Brain microvascular endothelial cell (primary cell): ENCODE measurements around the gene PAX3.

Experiments
- DNase-seq: peaks from one replicate; pipeline ENCODE4 v3.0.0-alpha.2; 2020
- H3K27ac ChIP-seq: fragments of 250-450 bp; sonication (Bioruptor Pico); 2 replicates; pipeline ENCODE4 v1.5.1; 2020; ENCODE audit warnings: mild to moderate bottlenecking, moderate library complexity
- H3K27me3 ChIP-seq: fragments of 250-450 bp; sonication (Bioruptor Pico); replicated peaks from 2 replicates; pipeline ENCODE4 v1.5.1; 2020; ENCODE audit warnings: mild to moderate bottlenecking
- H3K36me3 ChIP-seq: fragments of 250-450 bp; sonication (Bioruptor Pico); replicated peaks from 2 replicates; pipeline ENCODE4 v1.5.1; 2020; ENCODE audit warnings: mild to moderate bottlenecking
- H3K4me3 ChIP-seq: 2 replicates; pipeline ENCODE4 v1.5.1; 2011; ENCODE audit warnings: low read depth, mild to moderate bottlenecking, control low read depth, low read length, moderate library complexity
- in situ Hi-C: cut with HindIII; loops from 2 replicates; pipeline ENCODE4 v1.10.0; 2017; ENCODE audit warnings: low sequenced_read_pairs, low pct_ligation_motif_present
- TF ChIP-seq, protein P1 (sequence below): IDR thresholded peaks from 2 replicates; pipeline ENCODE4 v1.5.1; 2011; ENCODE audit warnings: low read depth, mild to moderate bottlenecking, moderate library complexity, low read length, control low read depth, inconsistent platforms; ENCODE audit errors: missing control alignments

Gene PAX3

DNA sequence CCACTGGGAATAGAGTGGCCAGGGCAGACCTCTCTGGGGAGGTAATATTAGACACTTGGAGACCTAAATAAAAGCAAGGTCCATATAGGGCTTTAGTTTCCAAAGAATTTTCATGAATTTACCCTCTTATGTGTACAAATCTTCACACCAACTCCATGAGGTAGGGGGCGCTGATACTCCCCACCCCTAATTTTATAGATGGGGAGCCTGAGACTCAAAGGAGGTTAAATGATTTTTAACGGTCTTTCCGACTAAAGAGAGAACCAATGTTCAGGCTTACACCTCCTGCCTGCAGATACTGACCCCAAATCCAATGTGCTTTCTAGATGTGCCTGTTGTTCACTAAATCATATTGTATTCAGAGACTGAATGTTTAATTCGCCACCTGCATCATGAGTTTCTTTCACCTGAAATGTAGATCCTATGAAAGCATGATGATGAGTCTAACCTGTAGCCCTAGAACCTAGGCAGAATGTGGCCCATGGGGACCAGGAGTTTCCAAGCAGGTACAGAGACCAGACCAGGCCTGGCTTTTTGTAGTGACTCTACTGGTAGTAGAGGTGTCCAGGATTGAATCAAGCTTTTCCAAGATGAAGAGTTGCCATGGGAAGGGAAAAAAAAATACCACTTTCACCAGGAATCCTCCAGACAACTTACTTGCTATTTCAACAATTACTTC, 16.8 kb upstream of the PAX3 start:
- Histone ChIP-seq H3K27ac (no peak overlapping the region), H3K36me3 (no peaks in the 10 kb centered on the region), H3K27me3 (peaks cover 75% of the 10 kb centered on the region), H3K4me3 (no peak overlapping the region)
- DNase-seq: no peak
- in situ Hi-C loops: no loop called here
- TF ChIP-seq, protein P1, sequence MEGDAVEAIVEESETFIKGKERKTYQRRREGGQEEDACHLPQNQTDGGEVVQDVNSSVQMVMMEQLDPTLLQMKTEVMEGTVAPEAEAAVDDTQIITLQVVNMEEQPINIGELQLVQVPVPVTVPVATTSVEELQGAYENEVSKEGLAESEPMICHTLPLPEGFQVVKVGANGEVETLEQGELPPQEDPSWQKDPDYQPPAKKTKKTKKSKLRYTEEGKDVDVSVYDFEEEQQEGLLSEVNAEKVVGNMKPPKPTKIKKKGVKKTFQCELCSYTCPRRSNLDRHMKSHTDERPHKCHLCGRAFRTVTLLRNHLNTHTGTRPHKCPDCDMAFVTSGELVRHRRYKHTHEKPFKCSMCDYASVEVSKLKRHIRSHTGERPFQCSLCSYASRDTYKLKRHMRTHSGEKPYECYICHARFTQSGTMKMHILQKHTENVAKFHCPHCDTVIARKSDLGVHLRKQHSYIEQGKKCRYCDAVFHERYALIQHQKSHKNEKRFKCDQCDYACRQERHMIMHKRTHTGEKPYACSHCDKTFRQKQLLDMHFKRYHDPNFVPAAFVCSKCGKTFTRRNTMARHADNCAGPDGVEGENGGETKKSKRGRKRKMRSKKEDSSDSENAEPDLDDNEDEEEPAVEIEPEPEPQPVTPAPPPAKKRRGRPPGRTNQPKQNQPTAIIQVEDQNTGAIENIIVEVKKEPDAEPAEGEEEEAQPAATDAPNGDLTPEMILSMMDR: peak; percentile 37

DNA sequence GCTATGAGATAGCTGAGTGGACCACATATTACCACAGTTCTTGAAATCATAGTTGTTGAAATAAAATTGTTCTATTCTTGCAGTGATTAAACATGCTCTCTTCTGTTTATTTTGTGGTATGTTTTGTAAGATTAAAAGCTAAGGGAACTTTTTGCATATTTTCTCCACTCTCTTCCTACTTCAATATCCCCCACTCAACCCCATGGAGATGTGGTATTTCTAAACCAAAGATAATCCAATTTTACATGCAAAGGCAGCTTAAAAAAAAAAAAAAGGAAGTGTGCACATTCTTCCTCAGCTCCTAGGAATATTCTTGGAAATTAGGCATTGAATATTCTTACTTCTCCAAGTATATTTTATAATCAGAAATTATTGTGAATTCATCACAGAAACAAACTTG, 15.0 kb upstream of the PAX3 start:
- Histone ChIP-seq H3K4me3 (no peak overlapping the region), H3K27ac (no peak overlapping the region), H3K36me3 (no peaks in the 10 kb centered on the region), H3K27me3 (peaks cover 81% of the 10 kb centered on the region)
- TF ChIP-seq, protein P1: no peak
- no peak for DNase-seq
- in situ Hi-C loops: no loop called here

DNA sequence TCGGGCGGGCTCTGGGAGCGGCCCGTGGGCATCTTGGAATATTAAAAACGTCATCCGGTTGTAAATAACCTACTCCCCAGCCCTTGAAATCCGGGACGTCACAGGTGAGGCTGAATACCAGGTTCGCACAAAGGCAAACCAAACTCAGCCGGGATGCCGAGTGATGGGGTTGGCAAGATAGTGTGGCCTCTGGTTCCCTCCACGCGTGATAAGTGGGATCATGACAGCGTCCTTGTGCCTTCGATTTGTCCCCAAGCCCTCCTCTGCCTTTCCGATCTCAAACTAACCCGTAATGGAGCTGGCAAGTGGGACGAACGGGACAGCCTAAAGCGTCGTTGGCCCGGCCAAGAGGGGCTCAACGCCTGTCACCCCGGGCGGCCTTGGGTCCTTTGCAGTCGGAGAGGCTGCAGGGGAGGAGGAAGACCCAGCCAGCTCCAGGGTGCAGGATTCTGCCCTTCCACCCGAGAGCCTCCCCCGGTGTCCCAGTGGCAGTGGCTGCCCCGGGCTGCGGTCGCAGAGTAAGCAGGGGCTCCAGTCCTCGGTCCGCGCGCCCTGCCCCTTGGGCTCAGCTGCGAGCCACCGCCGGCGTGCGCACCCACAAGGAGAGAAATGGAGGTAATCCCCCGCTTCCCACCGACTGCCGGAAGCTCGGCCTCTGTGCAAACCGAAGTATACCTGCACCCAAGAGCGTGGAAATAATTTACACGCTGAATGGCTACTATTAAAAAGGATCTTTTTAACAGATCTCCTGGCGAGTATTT, 13.4 kb upstream of the PAX3 start:
- TF ChIP-seq, protein P1: no peak
- H3K27ac ChIP-seq: no peak overlapping the region
- no peaks in the 10 kb centered on the region for H3K36me3 ChIP-seq
- DNase-seq: no peak
- in situ Hi-C loops: no loop called here
- peaks cover 88% of the 10 kb centered on the region for H3K27me3 ChIP-seq
- H3K4me3 ChIP-seq: no peak overlapping the region

DNA sequence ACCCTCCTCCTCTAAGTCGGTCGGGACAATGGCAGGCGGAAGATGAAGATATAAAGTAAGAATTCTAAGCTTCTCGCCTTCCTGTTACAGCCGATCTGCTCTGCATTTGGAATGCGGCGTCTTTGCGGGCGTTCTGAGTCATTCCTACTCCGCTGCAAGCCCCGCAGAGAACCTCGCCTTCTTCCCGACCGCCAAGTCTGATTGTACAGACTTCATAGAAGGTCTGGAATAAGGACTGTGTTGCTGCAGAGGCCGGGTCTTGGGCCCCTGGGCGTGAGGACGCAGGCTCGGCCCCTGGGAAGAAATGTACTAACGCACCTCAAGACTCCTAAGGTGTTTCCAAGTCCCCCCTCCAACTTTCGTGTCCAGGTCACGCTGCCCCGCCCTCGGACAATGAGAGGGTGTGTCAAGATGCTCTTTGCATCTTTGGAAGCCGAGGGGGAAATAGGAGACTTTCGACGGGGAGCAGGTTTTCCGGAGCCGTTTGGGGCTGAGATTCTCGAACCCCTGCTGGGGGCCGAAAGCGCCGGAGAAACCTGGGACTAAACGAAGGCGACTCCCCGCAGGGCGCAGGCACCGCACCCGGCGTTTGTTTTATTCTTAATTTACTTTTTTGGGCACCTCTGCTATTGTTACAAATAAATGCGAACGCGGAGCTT, 12.7 kb upstream of the PAX3 start:
- in situ Hi-C loops: no loop called here
- TF ChIP-seq, protein P1: no peak
- DNase-seq: no peak
- H3K27me3 ChIP-seq: peaks cover 90% of the 10 kb centered on the region
- no peaks in the 10 kb centered on the region for H3K36me3 ChIP-seq
- H3K4me3 ChIP-seq: no peak overlapping the region
- no peak overlapping the region for H3K27ac ChIP-seq

DNA sequence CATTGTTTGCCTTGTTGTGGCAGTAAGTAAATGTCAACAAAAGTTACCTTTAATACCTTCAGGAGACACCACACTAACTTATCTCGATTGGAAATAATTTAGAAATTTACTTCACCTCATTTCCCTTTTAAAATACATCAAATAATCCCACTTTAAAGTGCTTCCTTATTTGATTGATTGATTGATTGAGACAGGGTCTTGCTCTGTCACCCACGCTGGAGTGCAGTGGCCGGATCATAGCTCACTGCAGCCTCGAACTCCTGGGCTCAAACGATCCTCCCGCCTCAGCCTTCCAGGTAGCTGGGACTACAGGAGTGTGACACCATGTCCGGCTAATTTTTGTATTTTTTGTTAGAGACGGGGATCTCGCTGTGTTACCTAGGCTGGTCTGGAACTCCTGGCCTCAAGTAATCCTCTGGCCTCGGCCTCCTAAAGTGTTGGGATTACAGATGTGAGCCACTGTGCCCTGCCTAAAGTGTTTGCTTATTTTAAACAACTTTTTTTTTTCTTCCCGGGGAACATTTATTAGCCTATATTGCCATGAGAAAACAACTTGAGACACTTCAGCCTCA, 12.0 kb upstream of the PAX3 start:
- Histone ChIP-seq H3K27ac (no peak overlapping the region), H3K36me3 (no peaks in the 10 kb centered on the region), H3K27me3 (peaks cover 94% of the 10 kb centered on the region), H3K4me3 (no peak overlapping the region)
- in situ Hi-C loops: no loop called here
- no peak for DNase-seq
- TF ChIP-seq, protein P1: no peak
